Caco-2 (cell line): ENCODE measurements around the gene KPNA2. TPM values are rescaled to one million over a fixed set of nuclear protein-coding genes. Genes with fewer than 3 reads are reported as not detected.
"Not testable (repeated sequence)": the region's sequence is repeated elsewhere in the genome, so short reads cannot be mapped to it uniquely, and the experiment has no call there.

Experiments used
- BruUV-seq: library from RNA; stranded (reverse); fragments of 400-500 nt; replicated peaks from 2 replicates; lab custom pipeline; 2021; lab: Mats Ljungman, UMichigan
- CTCF ChIA-PET: fragments of 300-600 bp; sonication (Branson Sonifier 250); formaldehyde crosslinking; loops from one replicate; lab custom pipeline; 2022; ENCODE audit warnings: antibody characterized with exemption; lab: Charles Lee
- POLR2A ChIA-PET: fragments of 300-600 bp; sonication (Branson Sonifier 250); formaldehyde crosslinking; loops from one replicate; lab custom pipeline; 2022; ENCODE audit warnings: antibody characterized with exemption; lab: Charles Lee
- DNase-seq, 2 experiments: peaks; one replicate each; pipeline versions ENCODE4 v3.0.0 to v3.0.0-alpha.2; 2020 to 2022
- H3K27me3 ChIP-seq: replicated peaks from 2 replicates; pipeline ENCODE4 v1.6.0; 2011; ENCODE audit warnings: low read length; ENCODE audit not compliant: control insufficient read depth, insufficient read depth
- H3K36me3 ChIP-seq: 2 replicates; pipeline ENCODE4 v1.5.1; 2011; ENCODE audit warnings: low read length; ENCODE audit not compliant: control insufficient read depth, insufficient read depth
- H3K4me1 ChIP-seq: fragments of 250-450 bp; sonication (Bioruptor Pico); 2 replicates; pipeline ENCODE4 v1.5.1; 2020; ENCODE audit warnings: mild to moderate bottlenecking
- H3K4me3 ChIP-seq: 2 replicates; pipeline ENCODE4 v1.5.1; 2011; ENCODE audit warnings: low read depth, mild to moderate bottlenecking, control low read depth, low read length
- H3K9me3 ChIP-seq: fragments of 250-450 bp; sonication (Bioruptor Pico); 2 replicates; pipeline ENCODE4 v1.5.1; 2020; ENCODE audit warnings: mild to moderate bottlenecking, moderate library complexity
- H3K27ac Mint-ChIP-seq: one replicate; pipeline ENCODE4 v1.8.0; 2022; ENCODE audit warnings: mixed read lengths; ENCODE audit not compliant: unreplicated experiment
- H3K27me3 Mint-ChIP-seq: one replicate; pipeline ENCODE4 v1.8.0; 2022; ENCODE audit warnings: mixed read lengths; ENCODE audit not compliant: insufficient read depth, unreplicated experiment
- H3K36me3 Mint-ChIP-seq: one replicate; pipeline ENCODE4 v1.8.0; 2022; ENCODE audit warnings: mild to moderate bottlenecking, mixed read lengths; ENCODE audit not compliant: insufficient read depth, unreplicated experiment
- H3K4me1 Mint-ChIP-seq: one replicate; pipeline ENCODE4 v1.8.0; 2022; ENCODE audit warnings: low read depth, mixed read lengths; ENCODE audit not compliant: unreplicated experiment
- H3K4me3 Mint-ChIP-seq: one replicate; pipeline ENCODE4 v1.8.0; 2022; ENCODE audit warnings: mild to moderate bottlenecking, moderate library complexity, mixed read lengths; ENCODE audit not compliant: unreplicated experiment
- H3K9me3 Mint-ChIP-seq: one replicate; pipeline ENCODE4 v1.8.0; 2022; ENCODE audit warnings: mixed read lengths; ENCODE audit not compliant: unreplicated experiment
- CTCF ChIP-seq, 2 experiments: fragments of 200-600 bp in 1 of 2; IDR thresholded peaks; 1 replicate in 1 of 2; 2 replicates in 1 of 2; pipeline versions ENCODE4 v1.5.1 to v1.8.0; 2011 to 2022; ENCODE audit warnings: antibody characterized with exemption in 1 of 2, control low read depth in 1 of 2, inconsistent platforms in 1 of 2, low read depth in 1 of 2, low read length in 1 of 2, mild to moderate bottlenecking in 1 of 2, moderate library complexity in 1 of 2; ENCODE audit not compliant: insufficient read depth in 1 of 2, severe bottlenecking in 1 of 2, unreplicated experiment in 1 of 2
- intact Hi-C: fragments of 100-400 bp; cut with micrococcal nuclease; formaldehyde crosslinking; loops from one replicate; pipeline ENCODE4 v1.10.0; 2022; ENCODE audit not compliant: unreplicated experiment
- total RNA-seq: library from RNA; stranded (reverse); gene quantifications from 2 replicates; pipeline ENCODE4 v1.2.3, GENCODE V29; 2022

KPNA2 gene
- total RNA-seq, 1 experiment from 2014 or later: 339 TPM

- intact Hi-C loops: no loop called here
- Mint-ChIP-seq H3K4me3 (no peak overlapping the region), H3K9me3 (no peaks in the 10 kb centered on the region), H3K27ac (no peak overlapping the region), H3K4me1 (peaks cover 9% of the 10 kb centered on the region), H3K27me3 (peaks cover 3% of the 10 kb centered on the region), H3K36me3 (peaks cover 18% of the 10 kb centered on the region)
- H3K27me3 ChIP-seq: no peaks in the 10 kb centered on the region
- no peaks in the 10 kb centered on the region for H3K9me3 ChIP-seq
- BruUV-seq: no TSS peak
- no peak for DNase-seq
- no peaks in the 10 kb centered on the region for H3K36me3 ChIP-seq
- no peak for TF ChIP-seq CTCF (IDR thresholded peaks at IDR 0.05; ENCODE audit: insufficient read depth in 1 of 2, low read depth in 1 of 2, low read length in 1 of 2, severe bottlenecking in 1 of 2, unreplicated experiment in 1 of 2)
- ChIA-PET CTCF (no interaction called here), POLR2A (interaction anchor here (0.6 kb wide), 1 partner anchor 14 kb away, joined by 4 read pairs; the partner anchor contains the start of gene KPNA2)
- no peak overlapping the region for H3K4me3 ChIP-seq
- H3K4me1 ChIP-seq: 0 out of 2 replicates have a peak, but pooled peaks cover 4% of the 10 kb centered on the region
These were observed 13.6 kb upstream of the KPNA2 start for GRCh38 chr17:68021963-68022362.

- CTCF ChIA-PET, H3K4me3 ChIP-seq, H3K9me3 ChIP-seq, BruUV-seq, H3K4me1 Mint-ChIP-seq, intact Hi-C loops, H3K27me3 Mint-ChIP-seq, H3K9me3 Mint-ChIP-seq, DNase-seq, H3K27me3 ChIP-seq, H3K4me3 Mint-ChIP-seq, H3K4me1 ChIP-seq, H3K27ac Mint-ChIP-seq, POLR2A ChIA-PET, H3K36me3 ChIP-seq: not testable (repeated sequence)
- H3K36me3 Mint-ChIP-seq: peaks cover 18% of the 10 kb centered on the region
These were observed 13.0 kb upstream of the KPNA2 start for GRCh38 chr17:68022547-68022946.

GRCh38 chr17:68029512-68030215, 5.9 kb upstream of the KPNA2 start:
- no peak for DNase-seq
- no peaks in the 10 kb centered on the region for H3K9me3 Mint-ChIP-seq
- H3K27ac Mint-ChIP-seq: no peak overlapping the region
- no peak overlapping the region for H3K4me3 ChIP-seq
- no peaks in the 10 kb centered on the region for H3K27me3 Mint-ChIP-seq
- TF ChIP-seq CTCF (IDR thresholded peaks at IDR 0.05; ENCODE audit: insufficient read depth in 1 of 2, low read depth in 1 of 2, low read length in 1 of 2, severe bottlenecking in 1 of 2, unreplicated experiment in 1 of 2): no peak
- no peak overlapping the region for H3K4me3 Mint-ChIP-seq
- H3K4me1 ChIP-seq: 0 out of 2 replicates have a peak, but pooled peaks cover 6% of the 10 kb centered on the region
- H3K9me3 ChIP-seq: no peaks in the 10 kb centered on the region
- CTCF ChIA-PET: no interaction called here
- intact Hi-C loops: no loop called here
- BruUV-seq: no TSS peak
- no peaks in the 10 kb centered on the region for H3K4me1 Mint-ChIP-seq
- POLR2A ChIA-PET: interaction anchor here (0.8 kb wide), 1 partner anchor 1106 kb away, joined by 6 read pairs; no protein-coding TSS in a partner anchor
- H3K27me3 ChIP-seq: no peaks in the 10 kb centered on the region
- H3K36me3 ChIP-seq: no peaks in the 10 kb centered on the region
- H3K36me3 Mint-ChIP-seq: no peaks in the 10 kb centered on the region
